ENCODE measurements around the gene RPRD1B.

Gene RPRD1B

DNA sequence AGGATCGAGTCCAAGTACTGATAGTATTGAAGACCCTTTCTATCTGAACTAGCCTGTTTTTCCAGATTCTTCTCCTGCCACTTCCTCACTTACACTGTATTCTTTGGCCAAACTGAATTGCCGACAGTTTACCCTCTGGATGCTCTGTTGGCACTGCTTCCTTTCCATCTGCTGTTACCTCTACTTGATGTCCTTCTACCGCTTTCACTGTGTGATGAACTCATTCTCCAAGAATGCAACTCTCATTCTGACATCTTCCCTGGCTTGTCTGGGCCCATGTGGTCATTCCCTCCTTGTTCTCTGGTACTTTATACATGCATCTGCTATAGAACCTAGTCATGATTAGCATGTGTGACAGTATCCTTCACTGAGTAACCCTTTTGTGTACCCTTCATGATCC, 16.3 kb downstream of the RPRD1B start:
- no peak overlapping the region for H3K27ac ChIP-seq (ENCODE audit: low read depth, low read length, poor library complexity, severe bottlenecking)
- TF ChIP-seq, protein P1, sequence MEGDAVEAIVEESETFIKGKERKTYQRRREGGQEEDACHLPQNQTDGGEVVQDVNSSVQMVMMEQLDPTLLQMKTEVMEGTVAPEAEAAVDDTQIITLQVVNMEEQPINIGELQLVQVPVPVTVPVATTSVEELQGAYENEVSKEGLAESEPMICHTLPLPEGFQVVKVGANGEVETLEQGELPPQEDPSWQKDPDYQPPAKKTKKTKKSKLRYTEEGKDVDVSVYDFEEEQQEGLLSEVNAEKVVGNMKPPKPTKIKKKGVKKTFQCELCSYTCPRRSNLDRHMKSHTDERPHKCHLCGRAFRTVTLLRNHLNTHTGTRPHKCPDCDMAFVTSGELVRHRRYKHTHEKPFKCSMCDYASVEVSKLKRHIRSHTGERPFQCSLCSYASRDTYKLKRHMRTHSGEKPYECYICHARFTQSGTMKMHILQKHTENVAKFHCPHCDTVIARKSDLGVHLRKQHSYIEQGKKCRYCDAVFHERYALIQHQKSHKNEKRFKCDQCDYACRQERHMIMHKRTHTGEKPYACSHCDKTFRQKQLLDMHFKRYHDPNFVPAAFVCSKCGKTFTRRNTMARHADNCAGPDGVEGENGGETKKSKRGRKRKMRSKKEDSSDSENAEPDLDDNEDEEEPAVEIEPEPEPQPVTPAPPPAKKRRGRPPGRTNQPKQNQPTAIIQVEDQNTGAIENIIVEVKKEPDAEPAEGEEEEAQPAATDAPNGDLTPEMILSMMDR (IDR thresholded peaks at IDR 0.05; ENCODE audit: low read length): no peak
- no peak for TF ChIP-seq EZH2 (IDR thresholded peaks at IDR 0.05; ENCODE audit: borderline replicate concordance, low read length)
- H3K4me3 ChIP-seq (ENCODE audit: low read depth, low read length, poor library complexity, severe bottlenecking): no peak overlapping the region
- peaks cover 91% of the 10 kb centered on the region for H3K36me3 ChIP-seq (ENCODE audit: insufficient read depth, low read length)
- H3F3A ChIP-seq (ENCODE audit: insufficient read depth, low read length): peaks cover 4% of the 10 kb centered on the region; the same call in 1 of the 2 replicates
- H2AFZ ChIP-seq (ENCODE audit: low read length): no peak overlapping the region
- H4K20me1 ChIP-seq (ENCODE audit: insufficient read depth, low read length): peaks cover 7% of the 10 kb centered on the region
- no peaks in the 10 kb centered on the region for H3K27me3 ChIP-seq (ENCODE audit: insufficient read depth, low read length)
- no peaks in the 10 kb centered on the region for H3K9me2 ChIP-seq (ENCODE audit: low read depth, low read length)
- no peaks in the 10 kb centered on the region for H3K4me1 ChIP-seq (ENCODE audit: insufficient read depth, low read length, severe bottlenecking)
- H3K4me2 ChIP-seq (ENCODE audit: low read length): no peak overlapping the region
- peaks cover 72% of the 10 kb centered on the region for H3K79me2 ChIP-seq (ENCODE audit: insufficient read depth, low read length)
- H3K9ac ChIP-seq (ENCODE audit: low read length): no peak overlapping the region
- no peaks in the 10 kb centered on the region for H3K9me3 ChIP-seq (ENCODE audit: low read length)

DNA sequence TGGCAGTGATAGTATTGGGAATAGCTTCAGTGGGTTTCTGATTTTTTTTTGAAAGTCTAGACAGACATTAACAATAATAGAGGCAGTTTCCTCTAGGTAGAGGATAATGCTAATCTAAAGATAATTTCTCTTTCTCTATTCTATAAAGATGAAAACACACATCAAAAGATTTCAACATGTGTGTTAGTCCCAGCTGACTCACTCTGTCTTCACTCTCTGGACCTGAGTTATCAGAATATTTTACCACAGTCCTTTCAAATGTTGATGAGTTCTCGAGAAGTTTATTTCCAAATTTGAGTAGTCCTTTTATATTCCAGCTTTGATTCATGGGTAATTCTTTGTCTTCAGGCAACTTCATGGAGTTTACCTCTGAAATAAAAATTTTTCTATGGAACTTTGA, 17.1 kb downstream of the RPRD1B start:
- Histone ChIP-seq H3F3A (ENCODE audit: insufficient read depth, low read length) (peaks cover 4% of the 10 kb centered on the region; the same call in 1 of the 2 replicates), H3K4me2 (ENCODE audit: low read length) (no peak overlapping the region), H4K20me1 (ENCODE audit: insufficient read depth, low read length) (peaks cover 7% of the 10 kb centered on the region), H3K27me3 (ENCODE audit: insufficient read depth, low read length) (no peaks in the 10 kb centered on the region), H3K9me3 (ENCODE audit: low read length) (no peaks in the 10 kb centered on the region), H3K9ac (ENCODE audit: low read length) (no peak overlapping the region), H3K4me1 (ENCODE audit: insufficient read depth, low read length, severe bottlenecking) (no peaks in the 10 kb centered on the region), H3K27ac (ENCODE audit: low read depth, low read length, poor library complexity, severe bottlenecking) (no peak overlapping the region), H2AFZ (ENCODE audit: low read length) (no peak overlapping the region), H3K9me2 (ENCODE audit: low read depth, low read length) (no peaks in the 10 kb centered on the region), H3K36me3 (ENCODE audit: insufficient read depth, low read length) (peaks cover 89% of the 10 kb centered on the region), H3K4me3 (ENCODE audit: low read depth, low read length, poor library complexity, severe bottlenecking) (no peak overlapping the region), H3K79me2 (ENCODE audit: insufficient read depth, low read length) (peaks cover 69% of the 10 kb centered on the region)
- TF ChIP-seq, protein P1 (IDR thresholded peaks at IDR 0.05; ENCODE audit: low read length): no peak
- no peak for TF ChIP-seq EZH2 (IDR thresholded peaks at IDR 0.05; ENCODE audit: borderline replicate concordance, low read length)

DNA sequence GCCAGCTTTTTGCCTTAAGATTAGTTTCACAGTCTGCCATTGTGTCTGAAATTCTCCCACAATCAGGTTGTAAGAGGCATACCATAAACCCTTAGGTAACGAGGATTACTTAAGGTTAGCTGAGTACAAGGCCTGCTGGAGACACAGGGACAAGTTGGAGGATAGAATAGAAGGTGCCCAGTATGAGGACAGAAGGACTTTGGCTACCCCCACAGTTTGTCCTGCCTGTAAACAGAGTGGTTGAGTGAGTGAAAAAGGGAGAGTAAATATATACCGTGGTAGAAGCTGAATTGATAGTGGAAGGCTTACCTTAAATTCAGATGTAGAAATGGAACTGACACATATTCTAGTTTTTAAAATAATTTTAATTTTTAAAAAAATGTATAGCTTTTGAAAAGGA, 19.3 kb downstream of the RPRD1B start:
- H3F3A ChIP-seq (ENCODE audit: insufficient read depth, low read length): peaks cover 4% of the 10 kb centered on the region; the same call in 1 of the 2 replicates
- no peaks in the 10 kb centered on the region for H3K27me3 ChIP-seq (ENCODE audit: insufficient read depth, low read length)
- H3K36me3 ChIP-seq (ENCODE audit: insufficient read depth, low read length): peaks cover 79% of the 10 kb centered on the region
- H3K4me2 ChIP-seq (ENCODE audit: low read length): no peak overlapping the region
- H3K27ac ChIP-seq (ENCODE audit: low read depth, low read length, poor library complexity, severe bottlenecking): no peak overlapping the region
- no peak overlapping the region for H2AFZ ChIP-seq (ENCODE audit: low read length)
- peaks cover 51% of the 10 kb centered on the region for H3K79me2 ChIP-seq (ENCODE audit: insufficient read depth, low read length)
- no peaks in the 10 kb centered on the region for H3K9me3 ChIP-seq (ENCODE audit: low read length)
- no peak overlapping the region for H3K9ac ChIP-seq (ENCODE audit: low read length)
- H3K4me1 ChIP-seq (ENCODE audit: insufficient read depth, low read length, severe bottlenecking): no peaks in the 10 kb centered on the region
- TF ChIP-seq, protein P1 (IDR thresholded peaks at IDR 0.05; ENCODE audit: low read length): no peak
- no peak for TF ChIP-seq EZH2 (IDR thresholded peaks at IDR 0.05; ENCODE audit: borderline replicate concordance, low read length)
- no peaks in the 10 kb centered on the region for H3K9me2 ChIP-seq (ENCODE audit: low read depth, low read length)
- peaks cover 7% of the 10 kb centered on the region for H4K20me1 ChIP-seq (ENCODE audit: insufficient read depth, low read length)
- no peak overlapping the region for H3K4me3 ChIP-seq (ENCODE audit: low read depth, low read length, poor library complexity, severe bottlenecking)

Data from OCI-LY1 (cell line).